HepG2 (cell line): ENCODE data around the gene HLA-F. TPM values are rescaled to one million over a fixed set of nuclear protein-coding genes. Genes with fewer than 3 reads are reported as not detected.

ENCODE experiments used
- CREB1 ChIP-seq, 2 experiments: fragments of 450-650 bp in 1 of 2; IDR thresholded peaks; 2 replicates each; pipeline ENCODE4 v1.6.1; 2016 to 2017; ENCODE audit warnings: control low read depth in 1 of 2, mild to moderate bottlenecking in 1 of 2, missing compliant biosample characterization in 1 of 2, missing genetic modification characterization in 1 of 2
- EEA1 ChIP-seq: sonication (generic); formaldehyde crosslinking; IDR thresholded peaks from 2 replicates; pipeline ENCODE4 v1.5.1; 2020; ENCODE audit warnings: mild to moderate bottlenecking, missing genetic modification reagents, borderline replicate concordance
- EZH2 ChIP-seq: conservative IDR thresholded peaks from 2 replicates; pipeline ENCODE4 v1.6.1; 2012; ENCODE audit warnings: mild to moderate bottlenecking, low read depth, low read length, moderate library complexity
- GTF3A ChIP-seq: sonication (generic); formaldehyde crosslinking; conservative IDR thresholded peaks from 2 replicates; pipeline ENCODE4 v1.4.0; 2020; ENCODE audit warnings: mild to moderate bottlenecking, missing genetic modification reagents
- HNF4G ChIP-seq, 2 experiments: sonication (generic) in 1 of 2; formaldehyde crosslinking in 1 of 2; IDR thresholded peaks; 2 replicates each; pipeline versions ENCODE4 v1.4.0 to v1.6.1; 2011 to 2020; ENCODE audit warnings: borderline replicate concordance in 2 of 2, low read depth in 2 of 2, mild to moderate bottlenecking in 2 of 2, low read length in 1 of 2, missing genetic modification reagents in 1 of 2, moderate library complexity in 1 of 2
- KDM1A ChIP-seq: IDR thresholded peaks from 2 replicates; pipeline ENCODE4 v1.6.1; 2016; ENCODE audit warnings: missing compliant biosample characterization
- LCORL ChIP-seq, 2 experiments: fragments of 450-650 bp in 1 of 2; sonication (generic) in 1 of 2; formaldehyde crosslinking in 1 of 2; IDR thresholded peaks; 2 replicates each; pipeline versions ENCODE4 v1.5.0 to v1.6.1; 2017 to 2020; ENCODE audit warnings: antibody characterized with exemption in 1 of 2, missing genetic modification reagents in 1 of 2
- MIER2 ChIP-seq: IDR thresholded peaks from 2 replicates; pipeline ENCODE4 v1.6.1; 2016; ENCODE audit warnings: missing biosample characterization, missing genetic modification reagents
- NCOA5 ChIP-seq: sonication (generic); formaldehyde crosslinking; IDR thresholded peaks from 2 replicates; pipeline ENCODE4 v1.4.0; 2020; ENCODE audit warnings: missing genetic modification reagents
- REL ChIP-seq: sonication (generic); formaldehyde crosslinking; conservative IDR thresholded peaks from 2 replicates; pipeline ENCODE4 v1.8.0; 2022; ENCODE audit warnings: mild to moderate bottlenecking, missing genetic modification reagents, moderate library complexity
- RELA ChIP-seq: sonication (generic); formaldehyde crosslinking; IDR thresholded peaks from 2 replicates; pipeline ENCODE4 v1.4.0; 2020; ENCODE audit warnings: missing genetic modification reagents
- SRSF1 ChIP-seq: fragments of 200-400 bp; formaldehyde crosslinking; optimal IDR thresholded peaks from 2 replicates; pipeline ENCODE3; 2017; ENCODE audit warnings: mild to moderate bottlenecking, low read depth, low read length, moderate library complexity
- SRSF9 ChIP-seq: fragments of 200-400 bp; formaldehyde crosslinking; IDR thresholded peaks from 2 replicates; pipeline ENCODE4 v1.6.1; 2018; ENCODE audit warnings: borderline replicate concordance, mild to moderate bottlenecking, low read depth, low read length; ENCODE audit not compliant: insufficient read depth, poor library complexity, severe bottlenecking
- ZBTB38 ChIP-seq: sonication (generic); formaldehyde crosslinking; IDR thresholded peaks from 2 replicates; pipeline ENCODE4 v1.5.1; 2020; ENCODE audit warnings: mild to moderate bottlenecking, missing genetic modification reagents
- ZBTB49 ChIP-seq: sonication (generic); formaldehyde crosslinking; IDR thresholded peaks from 2 replicates; pipeline ENCODE4 v1.4.0; 2020; ENCODE audit warnings: missing genetic modification reagents, borderline replicate concordance
- ZNF124 ChIP-seq: sonication (generic); formaldehyde crosslinking; IDR thresholded peaks from 2 replicates; pipeline ENCODE4 v1.4.0; 2020; ENCODE audit warnings: missing genetic modification reagents
- ZNF230 ChIP-seq: sonication (generic); formaldehyde crosslinking; IDR thresholded peaks from 2 replicates; pipeline ENCODE4 v1.4.0; 2020; ENCODE audit warnings: mild to moderate bottlenecking, missing genetic modification reagents
- ZNF350 ChIP-seq: sonication (generic); formaldehyde crosslinking; IDR thresholded peaks from 2 replicates; pipeline ENCODE4 v1.4.0; 2020; ENCODE audit warnings: mild to moderate bottlenecking, low read depth, missing genetic modification reagents, borderline replicate concordance
- ZNF546 ChIP-seq: sonication (generic); formaldehyde crosslinking; conservative IDR thresholded peaks from 2 replicates; pipeline ENCODE4 v1.8.1; 2023; ENCODE audit warnings: mild to moderate bottlenecking, missing genetic modification reagents
- ZNF749 ChIP-seq: sonication (generic); formaldehyde crosslinking; IDR thresholded peaks from 2 replicates; pipeline ENCODE4 v1.8.0; 2022; ENCODE audit warnings: mild to moderate bottlenecking, missing genetic modification reagents, moderate library complexity, borderline replicate concordance
- ZNF841 ChIP-seq: sonication (generic); formaldehyde crosslinking; IDR thresholded peaks from 2 replicates; pipeline ENCODE4 v1.8.1; 2023; ENCODE audit warnings: missing genetic modification reagents, borderline replicate concordance
- ZNF878 ChIP-seq: sonication (generic); formaldehyde crosslinking; IDR thresholded peaks from 2 replicates; pipeline ENCODE4 v1.8.1; 2023; ENCODE audit warnings: mild to moderate bottlenecking, missing genetic modification reagents, moderate library complexity
- polyA plus RNA-seq, 8 experiments: library from polyadenylated mRNA; depleted of rRNA in 3 of 8; stranded (reverse) in 7 of 8; unstranded in 1 of 8; fragments of >200 nt; fragmentation: Illumina TruSeq in 4 of 8; extraction: Trizol in 4 of 8; gene quantifications; 2 replicates each; pipeline versions ENCODE4 v1.2.1 to v1.2.3, GENCODE V29; 2011 to 2016; ENCODE audit warnings: low read depth in 4 of 8, missing spikeins in 1 of 8, mixed read lengths in 1 of 8; ENCODE audit not compliant: insufficient read depth in 1 of 8
- total RNA-seq, 5 experiments: library from RNA; depleted of rRNA; stranded (reverse); fragments of >200 nt; fragmentation: Illumina TruSeq; extraction: Trizol; gene quantifications; 2 replicates each; pipeline ENCODE4 v1.2.3, GENCODE V29; 2016; ENCODE audit warnings: low read depth in 1 of 5
- TF ChIP-seq, protein P1 (sequence below): sonication (generic); formaldehyde crosslinking; IDR thresholded peaks from 2 replicates; pipeline ENCODE4 v1.9.0; 2021; ENCODE audit warnings: missing genetic modification reagents, mild to moderate bottlenecking, borderline replicate concordance
- TF ChIP-seq, protein P2 (sequence below): sonication (generic); formaldehyde crosslinking; IDR thresholded peaks from 2 replicates; pipeline ENCODE4 v1.5.0; 2020; ENCODE audit warnings: missing genetic modification reagents

The HLA-F gene
- total and polyA plus RNA-seq, 2 of the 13 experiments (the other 11 are each of a cell fraction or from before 2014, with no cell fraction given) = 6.0 to 6.1 TPM

DNA sequence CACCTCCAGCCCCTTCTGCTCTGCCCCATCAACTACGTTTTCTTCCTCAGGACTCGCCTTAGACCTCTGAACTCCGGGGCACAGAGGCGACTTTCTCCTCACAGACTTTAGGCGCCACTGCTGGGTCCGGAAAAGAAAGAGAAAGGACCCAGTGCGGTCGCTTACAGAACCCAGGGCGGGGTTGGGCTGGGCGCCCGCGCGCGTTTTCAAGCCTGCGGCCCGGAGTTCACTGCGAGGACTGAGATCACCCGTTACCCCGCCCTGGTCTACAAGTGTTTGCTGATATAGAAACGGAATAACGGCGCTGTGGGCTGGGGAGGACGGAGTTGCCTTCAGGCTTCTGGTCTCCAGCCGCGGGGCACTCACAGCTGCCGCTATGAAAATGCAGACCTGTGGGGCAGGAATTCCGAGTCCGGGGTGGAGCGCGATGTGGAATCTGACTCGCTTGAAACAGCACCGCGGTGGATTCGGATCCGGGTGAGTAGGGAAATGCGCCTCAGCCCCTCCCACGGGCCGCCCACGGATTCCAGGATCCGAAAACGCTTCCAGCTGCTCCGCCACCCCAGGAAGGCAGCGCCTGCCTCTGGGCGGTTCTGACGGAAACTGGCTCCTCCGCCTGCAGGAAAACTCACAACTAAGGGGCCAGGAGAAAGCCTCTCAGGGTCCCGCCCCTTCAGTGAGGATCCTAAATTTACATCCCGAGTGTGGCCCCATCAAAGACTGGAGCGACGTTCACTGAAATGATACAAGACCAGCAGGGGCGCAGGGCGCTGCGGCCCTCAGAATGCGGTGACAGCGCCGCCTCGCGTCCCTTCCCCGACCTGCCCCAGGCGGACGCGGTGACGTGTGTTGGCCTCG is 29.4 kb downstream of the HLA-F start (continued):
- TF ChIP-seq, protein P1, sequence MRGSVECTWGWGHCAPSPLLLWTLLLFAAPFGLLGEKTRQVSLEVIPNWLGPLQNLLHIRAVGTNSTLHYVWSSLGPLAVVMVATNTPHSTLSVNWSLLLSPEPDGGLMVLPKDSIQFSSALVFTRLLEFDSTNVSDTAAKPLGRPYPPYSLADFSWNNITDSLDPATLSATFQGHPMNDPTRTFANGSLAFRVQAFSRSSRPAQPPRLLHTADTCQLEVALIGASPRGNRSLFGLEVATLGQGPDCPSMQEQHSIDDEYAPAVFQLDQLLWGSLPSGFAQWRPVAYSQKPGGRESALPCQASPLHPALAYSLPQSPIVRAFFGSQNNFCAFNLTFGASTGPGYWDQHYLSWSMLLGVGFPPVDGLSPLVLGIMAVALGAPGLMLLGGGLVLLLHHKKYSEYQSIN = no peak
- TF ChIP-seq ZNF841 (CRISPR knock-in tag) = no peak
- no peak for TF ChIP-seq ZNF546 (CRISPR knock-in tag)
- no peak for TF ChIP-seq SRSF9
- no peak for TF ChIP-seq ZBTB49 (CRISPR knock-in tag)
- TF ChIP-seq SRSF1 = peak; percentile 51
- TF ChIP-seq ZBTB38 (CRISPR knock-in tag) = no peak
- no peak for TF ChIP-seq EZH2
- peak; percentile 60 for TF ChIP-seq ZNF350
- TF ChIP-seq ZNF230 (CRISPR knock-in tag) = no peak
- TF ChIP-seq, protein P2, sequence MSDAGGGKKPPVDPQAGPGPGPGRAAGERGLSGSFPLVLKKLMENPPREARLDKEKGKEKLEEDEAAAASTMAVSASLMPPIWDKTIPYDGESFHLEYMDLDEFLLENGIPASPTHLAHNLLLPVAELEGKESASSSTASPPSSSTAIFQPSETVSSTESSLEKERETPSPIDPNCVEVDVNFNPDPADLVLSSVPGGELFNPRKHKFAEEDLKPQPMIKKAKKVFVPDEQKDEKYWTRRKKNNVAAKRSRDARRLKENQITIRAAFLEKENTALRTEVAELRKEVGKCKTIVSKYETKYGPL = no peak
- TF ChIP-seq REL (CRISPR knock-in tag) = no peak
- 0 out of 2 replicates have a peak, but pooled peaks have one; percentile 27 for TF ChIP-seq ZNF124 (CRISPR knock-in tag)
- no peak for TF ChIP-seq HNF4G (IDR thresholded peaks at IDR 0.05; ENCODE audit: borderline replicate concordance, low read depth, low read length)
- no peak for TF ChIP-seq HNF4G (CRISPR knock-in tag; IDR thresholded peaks at IDR 0.05; ENCODE audit: borderline replicate concordance, low read depth)
- no peak for TF ChIP-seq ZNF878
- no peak for TF ChIP-seq EEA1 (CRISPR knock-in tag)
- no peak for TF ChIP-seq NCOA5
- TF ChIP-seq GTF3A (CRISPR knock-in tag) = no peak
- no peak for TF ChIP-seq MIER2 (CRISPR knock-in tag)
- peak; percentile 88 for TF ChIP-seq CREB1 (IDR thresholded peaks at IDR 0.05)
- TF ChIP-seq CREB1 (CRISPR knock-in tag; IDR thresholded peaks at IDR 0.05) = no peak
- no peak; the same call in 1 of the 2 replicates for TF ChIP-seq RELA (CRISPR knock-in tag)
- no peak for TF ChIP-seq ZNF749 (CRISPR knock-in tag)
- 0 out of 2 replicates have a peak, but pooled peaks have one; percentile 39 for TF ChIP-seq LCORL (IDR thresholded peaks at IDR 0.05)
- TF ChIP-seq LCORL (CRISPR knock-in tag; IDR thresholded peaks at IDR 0.05) = peak; percentile 74; the same call in 1 of the 2 replicates
- TF ChIP-seq KDM1A = 0 out of 2 replicates have a peak, but pooled peaks have one; percentile 43
